Keratinocyte (primary cell): ENCODE results near the gene CDH13. TPM values are rescaled to one million over a fixed set of nuclear protein-coding genes. Genes with fewer than 3 reads are reported as not detected.

Source experiments
- DNase-seq: peaks from one replicate; pipeline ENCODE4 v3.0.0-alpha.2; 2011; ENCODE audit warnings: low read depth, missing footprints, low spot score
- FAIRE-seq: peaks from 2 replicates; lab custom pipeline; 2011; peaks lifted over from hg19 to GRCh38; lab: Jason Lieb, UNC
- H2AFZ ChIP-seq: 2 replicates; pipeline ENCODE4 v1.6.0; 2012; ENCODE audit warnings: low read length, control low read depth, inconsistent platforms; ENCODE audit not compliant: control insufficient read depth
- H3K27ac ChIP-seq: 2 replicates; pipeline ENCODE4 v1.5.1; 2011; ENCODE audit warnings: low read length; ENCODE audit not compliant: control insufficient read depth, insufficient read depth
- H3K27me3 ChIP-seq: 3 replicates; pipeline ENCODE4 v1.6.0; 2011; ENCODE audit warnings: low read length; ENCODE audit not compliant: control insufficient read depth, insufficient read depth; ENCODE audit errors: extremely low read depth
- H3K36me3 ChIP-seq, 2 experiments: 2 replicates in 1 of 2; 3 replicates in 1 of 2; pipeline ENCODE4 v1.5.1; 2011; ENCODE audit warnings: low read length in 2 of 2, mild to moderate bottlenecking in 1 of 2; ENCODE audit not compliant: control insufficient read depth in 2 of 2, insufficient read depth in 2 of 2; ENCODE audit errors: extremely low read depth in 1 of 2
- H3K4me1 ChIP-seq: 3 replicates; pipeline ENCODE4 v1.5.1; 2011; ENCODE audit warnings: low read length; ENCODE audit not compliant: control insufficient read depth, insufficient read depth; ENCODE audit errors: extremely low read depth
- H3K4me2 ChIP-seq: 3 replicates; pipeline ENCODE4 v1.6.0; 2011; ENCODE audit warnings: low read depth, low read length; ENCODE audit not compliant: control insufficient read depth, insufficient read depth; ENCODE audit errors: extremely low read depth
- H3K4me3 ChIP-seq, 3 experiments: fragments of 200-600 bp in 1 of 3; sonication (generic) in 1 of 3; 2 replicates in 2 of 3; 3 replicates in 1 of 3; pipeline ENCODE4 v1.5.1; 2011 to 2016; ENCODE audit warnings: low read length in 3 of 3, mild to moderate bottlenecking in 3 of 3, control low read depth in 2 of 3, inconsistent platforms in 1 of 3, low read depth in 1 of 3, mixed read lengths in 1 of 3, mixed run types in 1 of 3, moderate library complexity in 1 of 3; ENCODE audit not compliant: control insufficient read depth in 2 of 3, insufficient read depth in 2 of 3; ENCODE audit errors: extremely low read depth in 1 of 3
- H3K79me2 ChIP-seq: 2 replicates; pipeline ENCODE4 v1.6.0; 2012; ENCODE audit warnings: low read length; ENCODE audit not compliant: control insufficient read depth, insufficient read depth
- H3K9ac ChIP-seq: 3 replicates; pipeline ENCODE4 v1.6.0; 2011; ENCODE audit warnings: low read length; ENCODE audit not compliant: control insufficient read depth, insufficient read depth; ENCODE audit errors: extremely low read depth
- H3K9me1 ChIP-seq: 3 replicates; pipeline ENCODE4 v1.6.0; 2011; ENCODE audit warnings: low read length; ENCODE audit not compliant: control insufficient read depth, insufficient read depth; ENCODE audit errors: extremely low read depth
- H3K9me3 ChIP-seq: 2 replicates; pipeline ENCODE4 v1.5.1; 2012; ENCODE audit warnings: low read depth, low read length; ENCODE audit not compliant: control insufficient read depth
- H4K20me1 ChIP-seq: 3 replicates; pipeline ENCODE4 v1.6.0; 2011; ENCODE audit warnings: low read length; ENCODE audit not compliant: control insufficient read depth, insufficient read depth; ENCODE audit errors: extremely low read depth
- CTCF ChIP-seq, 3 experiments: IDR thresholded peaks in 1 of 3; conservative IDR thresholded peaks in 1 of 3; optimal IDR thresholded peaks in 1 of 3; 2 replicates in 2 of 3; 3 replicates in 1 of 3; pipeline versions ENCODE3 to v1.5.1; 2011; ENCODE audit warnings: low read length in 3 of 3, mild to moderate bottlenecking in 3 of 3, moderate library complexity in 2 of 3, control low read depth in 1 of 3, inconsistent platforms in 1 of 3; ENCODE audit not compliant: insufficient read depth in 2 of 3; ENCODE audit errors: extremely low read depth in 1 of 3
- EZH2 ChIP-seq: IDR thresholded peaks from one replicate; pipeline ENCODE4 v1.6.1; 2012; ENCODE audit warnings: inconsistent platforms, mild to moderate bottlenecking, low read length, moderate library complexity
- dilution Hi-C: fragments of 300-500 bp; cut with MboI; formaldehyde crosslinking; loops from one replicate; pipeline ENCODE4 v1.7.0; 2020; ENCODE audit warnings: low sequenced_read_pairs; ENCODE audit not compliant: extremely low pct_ligation_motif_present
- polyA plus RNA-seq, 5 experiments: library from polyadenylated mRNA; depleted of rRNA in 3 of 5; stranded (reverse) in 3 of 5; stranded (forward) in 1 of 5; unstranded in 1 of 5; fragments of >200 nt; gene quantifications; 1 replicate in 1 of 5; 2 replicates in 3 of 5; 3 replicates in 1 of 5; pipeline versions ENCODE4 v1.2.1 to v1.2.3, GENCODE V29; 2011 to 2012; ENCODE audit warnings: missing spikeins in 2 of 5, low read depth in 1 of 5, low replicate concordance in 1 of 5

Gene CDH13
- polyA plus RNA-seq, 1 donor (not counting 4 experiments of a cell fraction or from before 2014, with no cell fraction given): 111 TPM

- no peak overlapping the region for H3K9ac ChIP-seq
- no peaks in the 10 kb centered on the region for H3K9me3 ChIP-seq
- TF ChIP-seq EZH2 (no peak), CTCF (optimal IDR thresholded peaks at IDR 0.05 in 1 of 3, IDR thresholded peaks at IDR 0.05 in 1 of 3, conservative IDR thresholded peaks at IDR 0.05 in 1 of 3; ENCODE audit: extremely low read depth in 1 of 3, insufficient read depth in 2 of 3, low read length in 3 of 3) (no peak)
- no peak overlapping the region for H3K4me2 ChIP-seq
- FAIRE-seq (no peak), DNase-seq (no peak)
- no peaks in the 10 kb centered on the region for H3K4me1 ChIP-seq
- no peaks in the 10 kb centered on the region for H4K20me1 ChIP-seq
- H3K9me1 ChIP-seq: no peaks in the 10 kb centered on the region
- dilution Hi-C loops: no loop called here
- no peak overlapping the region for H3K4me3 ChIP-seq
- no peak overlapping the region for H2AFZ ChIP-seq
- H3K27me3 ChIP-seq: peaks cover 9% of the 10 kb centered on the region
- peaks cover 2 to 10% of the 10 kb centered on the region in 2 experiments for H3K36me3 ChIP-seq
- no peak overlapping the region for H3K27ac ChIP-seq
- peaks cover 9% of the 10 kb centered on the region for H3K79me2 ChIP-seq
Measured at GRCh38 chr16:83814659-83814985, 1187.9 kb downstream of the CDH13 start.

DNA sequence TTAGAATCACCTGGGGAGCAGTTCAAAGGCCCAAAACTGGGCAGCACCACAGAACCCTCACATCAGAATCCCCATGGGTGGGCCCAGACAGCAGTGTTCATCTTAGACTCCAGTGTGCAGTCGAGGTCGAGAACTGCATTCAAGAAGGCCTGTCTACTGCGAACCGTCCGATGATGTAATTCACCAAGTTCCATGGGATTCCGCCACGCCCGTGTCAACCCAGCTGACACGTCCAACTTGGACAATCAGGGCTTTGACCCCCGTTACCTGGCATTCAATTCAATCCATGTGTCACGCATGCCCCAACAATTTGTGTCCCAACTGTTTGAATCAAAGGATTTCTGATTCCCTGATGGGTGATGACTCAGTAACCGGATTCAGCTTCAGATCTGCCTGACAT, 1190.3 kb downstream of the CDH13 start:
- Histone ChIP-seq H3K9ac (no peak overlapping the region), H3K9me1 (no peaks in the 10 kb centered on the region), H3K4me3 (no peak overlapping the region), H3K36me3 (peaks cover 2 to 7% of the 10 kb centered on the region in 2 experiments), H3K9me3 (no peaks in the 10 kb centered on the region), H3K27ac (no peak overlapping the region), H3K4me2 (no peak overlapping the region), H3K79me2 (no peaks in the 10 kb centered on the region), H2AFZ (no peak overlapping the region), H3K4me1 (no peaks in the 10 kb centered on the region), H3K27me3 (peaks cover 9% of the 10 kb centered on the region), H4K20me1 (no peaks in the 10 kb centered on the region)
- no peak for DNase-seq
- FAIRE-seq: no peak
- TF ChIP-seq CTCF (optimal IDR thresholded peaks at IDR 0.05 in 1 of 3, IDR thresholded peaks at IDR 0.05 in 1 of 3, conservative IDR thresholded peaks at IDR 0.05 in 1 of 3; ENCODE audit: extremely low read depth in 1 of 3, insufficient read depth in 2 of 3, low read length in 3 of 3) (no peak), EZH2 (no peak)
- dilution Hi-C loops: no loop called here
